ENCODE data around the gene TNFRSF14. TPM values are rescaled to one million over a fixed set of nuclear protein-coding genes. Genes with fewer than 3 reads are reported as not detected.

Gene TNFRSF14
- total and polyA plus RNA-seq, 9 of the 15 experiments (the other 6 are each of a cell fraction or from before 2014, with no cell fraction given): 0.11 to 2.3 (median 0.68) TPM; not detected in 2

GRCh38 chr1:2586154-2587070, 30.2 kb downstream of the TNFRSF14 start, which contains the start of gene PRXL2B (continued):
- TF ChIP-seq, protein P1, sequence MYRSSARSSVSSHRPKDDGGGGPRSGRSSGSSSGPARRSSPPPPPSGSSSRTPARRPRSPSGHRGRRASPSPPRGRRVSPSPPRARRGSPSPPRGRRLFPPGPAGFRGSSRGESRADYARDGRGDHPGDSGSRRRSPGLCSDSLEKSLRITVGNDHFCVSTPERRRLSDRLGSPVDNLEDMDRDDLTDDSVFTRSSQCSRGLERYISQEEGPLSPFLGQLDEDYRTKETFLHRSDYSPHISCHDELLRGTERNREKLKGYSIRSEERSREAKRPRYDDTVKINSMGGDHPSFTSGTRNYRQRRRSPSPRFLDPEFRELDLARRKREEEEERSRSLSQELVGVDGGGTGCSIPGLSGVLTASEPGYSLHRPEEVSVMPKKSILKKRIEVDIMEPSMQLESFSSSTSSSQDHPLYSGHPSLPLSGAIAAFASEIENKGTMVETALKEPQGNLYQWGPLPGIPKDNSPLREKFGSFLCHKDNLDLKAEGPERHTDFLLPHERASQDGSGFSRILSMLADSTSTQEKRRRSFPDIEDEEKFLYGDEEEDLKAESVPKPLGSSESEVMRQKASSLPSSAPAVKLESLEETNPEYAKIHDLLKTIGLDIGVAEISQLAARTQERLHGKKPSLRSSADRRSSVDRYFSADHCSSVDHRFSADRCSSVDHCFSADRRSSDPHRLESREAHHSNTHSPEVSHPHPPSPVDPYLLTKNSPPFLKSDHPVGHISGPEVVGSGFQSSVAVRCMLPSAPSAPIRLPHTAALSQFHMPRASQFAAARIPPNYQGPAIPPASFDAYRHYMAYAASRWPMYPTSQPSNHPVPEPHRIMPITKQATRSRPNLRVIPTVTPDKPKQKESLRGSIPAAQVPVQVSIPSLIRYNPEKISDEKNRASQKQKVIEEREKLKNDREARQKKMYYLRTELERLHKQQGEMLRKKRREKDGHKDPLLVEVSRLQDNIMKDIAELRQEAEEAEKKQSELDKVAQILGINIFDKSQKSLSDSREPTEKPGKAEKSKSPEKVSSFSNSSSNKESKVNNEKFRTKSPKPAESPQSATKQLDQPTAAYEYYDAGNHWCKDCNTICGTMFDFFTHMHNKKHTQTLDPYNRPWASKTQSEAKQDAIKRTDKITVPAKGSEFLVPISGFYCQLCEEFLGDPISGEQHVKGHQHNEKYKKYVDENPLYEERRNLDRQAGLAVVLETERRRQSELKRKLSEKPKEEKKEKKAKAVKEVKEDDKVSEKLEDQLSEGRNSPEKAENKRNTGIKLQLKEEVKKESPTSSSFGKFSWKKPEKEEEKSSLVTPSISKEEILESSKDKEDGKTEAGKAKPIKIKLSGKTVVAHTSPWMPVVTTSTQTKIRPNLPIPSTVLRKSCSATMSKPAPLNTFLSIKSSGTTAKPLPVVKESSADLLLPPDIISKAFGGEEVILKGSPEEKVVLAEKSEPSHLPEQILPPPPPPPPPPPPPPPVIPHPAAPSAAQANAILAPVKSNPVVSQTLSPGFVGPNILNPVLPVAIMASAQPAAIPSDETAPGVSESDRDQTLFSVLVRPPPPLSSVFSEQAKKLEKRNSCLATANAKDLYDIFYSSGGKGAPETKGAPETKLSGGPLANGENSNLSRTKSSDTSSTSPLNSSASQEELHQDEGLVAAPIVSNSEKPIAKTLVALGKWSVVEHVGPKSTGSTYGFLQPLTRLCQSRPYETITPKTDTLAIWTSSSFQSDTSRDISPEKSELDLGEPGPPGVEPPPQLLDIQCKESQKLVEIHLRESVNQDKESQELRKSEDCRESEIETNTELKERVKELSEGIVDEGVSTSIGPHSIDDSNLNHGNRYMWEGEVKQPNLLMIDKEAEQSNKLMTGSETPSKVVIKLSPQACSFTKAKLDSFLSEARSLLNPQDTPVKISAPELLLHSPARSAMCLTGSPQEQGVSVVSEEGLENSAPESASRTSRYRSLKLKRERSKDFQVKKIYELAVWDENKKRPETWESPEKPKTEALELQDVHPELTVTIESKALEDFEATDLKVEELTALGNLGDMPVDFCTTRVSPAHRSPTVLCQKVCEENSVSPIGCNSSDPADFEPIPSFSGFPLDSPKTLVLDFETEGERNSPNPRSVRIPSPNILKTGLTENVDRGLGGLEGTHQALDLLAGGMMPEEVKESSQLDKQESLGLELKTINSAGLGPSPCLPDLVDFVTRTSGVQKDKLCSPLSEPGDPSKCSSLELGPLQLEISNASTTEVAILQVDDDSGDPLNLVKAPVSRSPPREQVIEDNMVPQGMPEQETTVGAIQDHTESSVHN (IDR thresholded peaks at IDR 0.05; ENCODE audit: borderline replicate concordance in 1 of 2, low read depth in 1 of 2): no peak
- TF ChIP-seq ELF4 (CRISPR knock-in tag; IDR thresholded peaks at IDR 0.05) (no peak), CHD4 (IDR thresholded peaks at IDR 0.05; ENCODE audit: insufficient read depth, insufficient replicate concordance, low read depth, low read length, poor library complexity, severe bottlenecking) (no peak), SNAPC5 (CRISPR knock-in tag; IDR thresholded peaks at IDR 0.05) (no peak), RBBP5 (IDR thresholded peaks at IDR 0.05; ENCODE audit: borderline replicate concordance, insufficient read depth, low read length, poor library complexity, severe bottlenecking) (peak; percentile 64), ELF1 (tag; IDR thresholded peaks at IDR 0.05) (no peak), PRPF4 (IDR thresholded peaks at IDR 0.05; ENCODE audit: insufficient read depth, low read depth, low read length, poor library complexity, severe bottlenecking) (no peak), ZZZ3 (IDR thresholded peaks at IDR 0.05) (no peak), ARNT (IDR thresholded peaks at IDR 0.05) (no peak)
- TF ChIP-seq, protein P2, sequence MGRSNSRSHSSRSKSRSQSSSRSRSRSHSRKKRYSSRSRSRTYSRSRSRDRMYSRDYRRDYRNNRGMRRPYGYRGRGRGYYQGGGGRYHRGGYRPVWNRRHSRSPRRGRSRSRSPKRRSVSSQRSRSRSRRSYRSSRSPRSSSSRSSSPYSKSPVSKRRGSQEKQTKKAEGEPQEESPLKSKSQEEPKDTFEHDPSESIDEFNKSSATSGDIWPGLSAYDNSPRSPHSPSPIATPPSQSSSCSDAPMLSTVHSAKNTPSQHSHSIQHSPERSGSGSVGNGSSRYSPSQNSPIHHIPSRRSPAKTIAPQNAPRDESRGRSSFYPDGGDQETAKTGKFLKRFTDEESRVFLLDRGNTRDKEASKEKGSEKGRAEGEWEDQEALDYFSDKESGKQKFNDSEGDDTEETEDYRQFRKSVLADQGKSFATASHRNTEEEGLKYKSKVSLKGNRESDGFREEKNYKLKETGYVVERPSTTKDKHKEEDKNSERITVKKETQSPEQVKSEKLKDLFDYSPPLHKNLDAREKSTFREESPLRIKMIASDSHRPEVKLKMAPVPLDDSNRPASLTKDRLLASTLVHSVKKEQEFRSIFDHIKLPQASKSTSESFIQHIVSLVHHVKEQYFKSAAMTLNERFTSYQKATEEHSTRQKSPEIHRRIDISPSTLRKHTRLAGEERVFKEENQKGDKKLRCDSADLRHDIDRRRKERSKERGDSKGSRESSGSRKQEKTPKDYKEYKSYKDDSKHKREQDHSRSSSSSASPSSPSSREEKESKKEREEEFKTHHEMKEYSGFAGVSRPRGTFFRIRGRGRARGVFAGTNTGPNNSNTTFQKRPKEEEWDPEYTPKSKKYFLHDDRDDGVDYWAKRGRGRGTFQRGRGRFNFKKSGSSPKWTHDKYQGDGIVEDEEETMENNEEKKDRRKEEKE (IDR thresholded peaks at IDR 0.05; ENCODE audit: borderline replicate concordance in 1 of 2, control insufficient read depth in 1 of 2, low read depth in 2 of 2, low read length in 1 of 2): no peak
- TF ChIP-seq, protein P3, sequence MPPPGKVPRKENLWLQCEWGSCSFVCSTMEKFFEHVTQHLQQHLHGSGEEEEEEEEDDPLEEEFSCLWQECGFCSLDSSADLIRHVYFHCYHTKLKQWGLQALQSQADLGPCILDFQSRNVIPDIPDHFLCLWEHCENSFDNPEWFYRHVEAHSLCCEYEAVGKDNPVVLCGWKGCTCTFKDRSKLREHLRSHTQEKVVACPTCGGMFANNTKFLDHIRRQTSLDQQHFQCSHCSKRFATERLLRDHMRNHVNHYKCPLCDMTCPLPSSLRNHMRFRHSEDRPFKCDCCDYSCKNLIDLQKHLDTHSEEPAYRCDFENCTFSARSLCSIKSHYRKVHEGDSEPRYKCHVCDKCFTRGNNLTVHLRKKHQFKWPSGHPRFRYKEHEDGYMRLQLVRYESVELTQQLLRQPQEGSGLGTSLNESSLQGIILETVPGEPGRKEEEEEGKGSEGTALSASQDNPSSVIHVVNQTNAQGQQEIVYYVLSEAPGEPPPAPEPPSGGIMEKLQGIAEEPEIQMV (tag; conservative IDR thresholded peaks at IDR 0.05; ENCODE audit: low read depth): no peak
